ENCODE data around the gene PPP4R3B. TPM values are rescaled to one million over a fixed set of nuclear protein-coding genes. Genes with fewer than 3 reads are reported as not detected.

Gene PPP4R3B
- total and polyA plus RNA-seq, 2 of the 4 experiments (the other 2 are of a cell fraction) = 11.9 to 23.7 TPM

GRCh38 chr2:55610954-55611743, 6.3 kb downstream of the PPP4R3B start:
- H4K91ac ChIP-seq (ENCODE audit: insufficient read depth, low read depth, low read length) = no peak overlapping the region
- H3K9me1 ChIP-seq (ENCODE audit: insufficient read depth, low read length) = 0 out of 2 replicates have a peak, but pooled peaks cover 2% of the 10 kb centered on the region
- H4K20me1 ChIP-seq (ENCODE audit: insufficient read depth, low read length) = peaks cover 7% of the 10 kb centered on the region; the same call in 1 of the 2 replicates
- no peak overlapping the region for H3K14ac ChIP-seq (replicated peaks; ENCODE audit: low read depth, low read length)
- no peaks in the 10 kb centered on the region for H3K9me3 ChIP-seq (ENCODE audit: control insufficient read depth, insufficient read depth, low read length)
- no peak overlapping the region for H2AK5ac ChIP-seq (ENCODE audit: low read depth, low read length)
- no peak overlapping the region for H3K4ac ChIP-seq (ENCODE audit: low read depth, low read length)
- H3K4me2 ChIP-seq (ENCODE audit: low read depth, low read length) = no peak overlapping the region
- DNase-seq (no peak), ATAC-seq (ENCODE audit: low read depth) (no peak)
- peaks cover 15% of the 10 kb centered on the region for H3K36me3 ChIP-seq (ENCODE audit: control insufficient read depth, insufficient read depth, low read length)
- ChIA-PET POLR2A (ENCODE audit: unreplicated experiment) (no interaction called here), CTCF (no interaction called here)
- dilution Hi-C loops (cut with HindIII; ENCODE audit: low sequenced_read_pairs, unreplicated experiment) (no loop called here), intact Hi-C loops (cut with micrococcal nuclease) (no loop called here), in situ Hi-C loops (cut with MboI; ENCODE audit: low sequenced_read_pairs) (no loop called here)
- peaks cover 10 to 54% of the 10 kb centered on the region in 2 experiments; a peak in 3 of 4 replicates for H3K79me1 ChIP-seq (ENCODE audit: low read depth in 1 of 2, low read length in 2 of 2)
- H2AFZ ChIP-seq (replicated peaks; ENCODE audit: low read length, poor library complexity) = no peak overlapping the region
- no peak overlapping the region for H3K18ac ChIP-seq (ENCODE audit: low read depth, low read length)
- H3K4me1 ChIP-seq (ENCODE audit: control insufficient read depth, insufficient read depth, low read length) = no peaks in the 10 kb centered on the region; the same call in 1 of the 2 replicates
- H3K27me3 ChIP-seq (ENCODE audit: control insufficient read depth, insufficient read depth, low read length) = no peaks in the 10 kb centered on the region
- H2BK120ac ChIP-seq (ENCODE audit: low read depth, low read length) = no peak overlapping the region
- no TSS peak for BruUV-seq (replicated peaks)
- H3K56ac ChIP-seq (ENCODE audit: extremely low read depth, insufficient read depth, low read length) = no peak overlapping the region
- H3K9ac ChIP-seq (ENCODE audit: low read depth, low read length) = no peak overlapping the region
- TF ChIP-seq CEBPB (IDR thresholded peaks at IDR 0.05; ENCODE audit: low read depth, low read length) (no peak), MAZ (IDR thresholded peaks at IDR 0.05; ENCODE audit: borderline replicate concordance, low read depth, low read length) (no peak)
- no peak overlapping the region for H2AK9ac ChIP-seq (replicated peaks; ENCODE audit: low read depth, low read length, poor library complexity)
- no peak overlapping the region for H2BK5ac ChIP-seq (ENCODE audit: low read depth, low read length, poor library complexity, severe bottlenecking)
- H4K8ac ChIP-seq (ENCODE audit: low read depth in 2 of 2, low read length in 2 of 2) = no peak overlapping the region
- H2BK15ac ChIP-seq (ENCODE audit: low read depth, low read length) = no peak overlapping the region
- H3K23ac ChIP-seq (ENCODE audit: low read depth, low read length) = no peak overlapping the region
- no peak overlapping the region for H2BK20ac ChIP-seq (ENCODE audit: low read depth, low read length)
- H3K27ac ChIP-seq (ENCODE audit: insufficient read depth, low read length) = no peak overlapping the region
- no peak overlapping the region for H3K4me3 ChIP-seq (ENCODE audit: insufficient read depth, low read depth, low read length)
- no CpG with 5 or more reads among the region's 3 CpGs for WGBS, 2 experiments (ENCODE audit: extremely low coverage in 2 of 2, insufficient read length in 1 of 2)
- no peak overlapping the region for H4K5ac ChIP-seq (ENCODE audit: low read depth, low read length)
